Measurements from ENCODE around the gene CHCHD3. TPM values are rescaled to one million over a fixed set of nuclear protein-coding genes. Genes with fewer than 3 reads are reported as not detected.

The CHCHD3 gene
- total RNA-seq, 1 donor from 2014 or later = 67.0 TPM

GRCh38 chr7:133026210-133026859, 55.6 kb downstream of the CHCHD3 start:
- Mint-ChIP-seq H3K9me3 (peaks cover 6% of the 10 kb centered on the region), H3K36me3 (ENCODE audit: low read depth) (peaks cover 6% of the 10 kb centered on the region), H3K27me3 (ENCODE audit: low read depth) (no peaks in the 10 kb centered on the region), H3K4me1 (ENCODE audit: low read depth) (peaks cover 4% of the 10 kb centered on the region), H3K27ac (no peak overlapping the region), H3K4me3 (ENCODE audit: low read depth) (no peak overlapping the region)
- no peak for DNase-seq (ENCODE audit: low spot score)
- intact Hi-C loops (cut with micrococcal nuclease) = no loop called here

GRCh38 chr7:133025056-133025455, 56.8 kb downstream of the CHCHD3 start:
- H3K27me3 Mint-ChIP-seq (ENCODE audit: low read depth) = no peaks in the 10 kb centered on the region
- H3K27ac Mint-ChIP-seq = no peak overlapping the region
- H3K9me3 Mint-ChIP-seq = peaks cover 6% of the 10 kb centered on the region
- peaks cover 4% of the 10 kb centered on the region for H3K4me1 Mint-ChIP-seq (ENCODE audit: low read depth)
- no peak for DNase-seq (ENCODE audit: low spot score)
- peaks cover 6% of the 10 kb centered on the region for H3K36me3 Mint-ChIP-seq (ENCODE audit: low read depth)
- H3K4me3 Mint-ChIP-seq (ENCODE audit: low read depth) = no peak overlapping the region
- intact Hi-C loops (cut with micrococcal nuclease) = no loop called here

- Mint-ChIP-seq H3K27ac (no peak overlapping the region), H3K9me3 (peaks cover 6% of the 10 kb centered on the region), H3K36me3 (ENCODE audit: low read depth) (peaks cover 6% of the 10 kb centered on the region), H3K4me1 (ENCODE audit: low read depth) (peaks cover 3% of the 10 kb centered on the region), H3K4me3 (ENCODE audit: low read depth) (no peak overlapping the region), H3K27me3 (ENCODE audit: low read depth) (no peaks in the 10 kb centered on the region)
- intact Hi-C loops (cut with micrococcal nuclease) = no loop called here
- DNase-seq (ENCODE audit: low spot score) = no peak
Measured at GRCh38 chr7:133024596-133024995, 57.3 kb downstream of the CHCHD3 start.

- no peak overlapping the region for H3K4me3 Mint-ChIP-seq (ENCODE audit: low read depth)
- intact Hi-C loops (cut with micrococcal nuclease) = no loop called here
- H3K27me3 Mint-ChIP-seq (ENCODE audit: low read depth) = no peaks in the 10 kb centered on the region
- H3K4me1 Mint-ChIP-seq (ENCODE audit: low read depth) = no peaks in the 10 kb centered on the region
- DNase-seq (ENCODE audit: low spot score) = no peak
- no peak overlapping the region for H3K27ac Mint-ChIP-seq
- peaks cover 6% of the 10 kb centered on the region for H3K9me3 Mint-ChIP-seq
- H3K36me3 Mint-ChIP-seq (ENCODE audit: low read depth) = peaks cover 6% of the 10 kb centered on the region
Measured at GRCh38 chr7:133023370-133024071, 58.4 kb downstream of the CHCHD3 start.

GRCh38 chr7:133022661-133023060, 59.2 kb downstream of the CHCHD3 start:
- Mint-ChIP-seq H3K9me3 (peaks cover 6% of the 10 kb centered on the region), H3K27ac (no peak overlapping the region), H3K4me1 (ENCODE audit: low read depth) (no peaks in the 10 kb centered on the region), H3K4me3 (ENCODE audit: low read depth) (no peak overlapping the region), H3K27me3 (ENCODE audit: low read depth) (no peaks in the 10 kb centered on the region), H3K36me3 (ENCODE audit: low read depth) (peaks cover 6% of the 10 kb centered on the region)
- intact Hi-C loops (cut with micrococcal nuclease) = no loop called here
- no peak for DNase-seq (ENCODE audit: low spot score)

- Mint-ChIP-seq H3K4me1 (ENCODE audit: low read depth) (no peaks in the 10 kb centered on the region), H3K27ac (no peak overlapping the region), H3K27me3 (ENCODE audit: low read depth) (no peaks in the 10 kb centered on the region), H3K9me3 (no peaks in the 10 kb centered on the region), H3K4me3 (ENCODE audit: low read depth) (no peak overlapping the region), H3K36me3 (ENCODE audit: low read depth) (peaks cover 6% of the 10 kb centered on the region)
- intact Hi-C loops (cut with micrococcal nuclease) = no loop called here
- no peak for DNase-seq (ENCODE audit: low spot score)
Measured at GRCh38 chr7:133021196-133021595, 60.7 kb downstream of the CHCHD3 start.

- intact Hi-C loops (cut with micrococcal nuclease) = no loop called here
- peaks cover 9% of the 10 kb centered on the region for H3K36me3 Mint-ChIP-seq (ENCODE audit: low read depth)
- no peaks in the 10 kb centered on the region for H3K4me1 Mint-ChIP-seq (ENCODE audit: low read depth)
- no peaks in the 10 kb centered on the region for H3K27me3 Mint-ChIP-seq (ENCODE audit: low read depth)
- no peak overlapping the region for H3K4me3 Mint-ChIP-seq (ENCODE audit: low read depth)
- H3K9me3 Mint-ChIP-seq = no peaks in the 10 kb centered on the region
- DNase-seq (ENCODE audit: low spot score) = no peak
- no peak overlapping the region for H3K27ac Mint-ChIP-seq
Measured at GRCh38 chr7:133020496-133020895, 61.4 kb downstream of the CHCHD3 start.

GRCh38 chr7:133019590-133019989, 62.3 kb downstream of the CHCHD3 start:
- Mint-ChIP-seq H3K36me3 (ENCODE audit: low read depth) (peaks cover 9% of the 10 kb centered on the region), H3K4me3 (ENCODE audit: low read depth) (no peak overlapping the region)
- intact Hi-C loops (cut with micrococcal nuclease) = no loop called here

GRCh38 chr7:133016604-133017003, 65.3 kb downstream of the CHCHD3 start:
- intact Hi-C loops (cut with micrococcal nuclease) = no loop called here
- Mint-ChIP-seq H3K9me3 (no peaks in the 10 kb centered on the region), H3K27ac (no peak overlapping the region), H3K4me1 (ENCODE audit: low read depth) (no peaks in the 10 kb centered on the region), H3K4me3 (ENCODE audit: low read depth) (no peak overlapping the region), H3K27me3 (ENCODE audit: low read depth) (no peaks in the 10 kb centered on the region), H3K36me3 (ENCODE audit: low read depth) (peaks cover 3% of the 10 kb centered on the region)
- DNase-seq (ENCODE audit: low spot score) = no peak

More at GRCh38 chr7:133019590-133019989, 62.3 kb downstream of the CHCHD3 start:
- Mint-ChIP-seq H3K27ac (no peak overlapping the region), H3K27me3 (ENCODE audit: low read depth) (no peaks in the 10 kb centered on the region), H3K9me3 (no peaks in the 10 kb centered on the region), H3K4me1 (ENCODE audit: low read depth) (no peaks in the 10 kb centered on the region)
- no peak for DNase-seq (ENCODE audit: low spot score)

GRCh38 chr7:133015888-133016287, 66.0 kb downstream of the CHCHD3 start:
- no peaks in the 10 kb centered on the region for H3K27me3 Mint-ChIP-seq (ENCODE audit: low read depth)
- H3K9me3 Mint-ChIP-seq = no peaks in the 10 kb centered on the region
- DNase-seq (ENCODE audit: low spot score) = no peak
- no peak overlapping the region for H3K27ac Mint-ChIP-seq
- peaks cover 3% of the 10 kb centered on the region for H3K36me3 Mint-ChIP-seq (ENCODE audit: low read depth)
- no peaks in the 10 kb centered on the region for H3K4me1 Mint-ChIP-seq (ENCODE audit: low read depth)
- intact Hi-C loops (cut with micrococcal nuclease) = no loop called here
- H3K4me3 Mint-ChIP-seq (ENCODE audit: low read depth) = no peak overlapping the region

GRCh38 chr7:133011746-133012145, 70.1 kb downstream of the CHCHD3 start:
- intact Hi-C loops (cut with micrococcal nuclease) = no loop called here
- Mint-ChIP-seq H3K27ac (no peak overlapping the region), H3K4me3 (ENCODE audit: low read depth) (no peak overlapping the region), H3K9me3 (peaks cover 3% of the 10 kb centered on the region), H3K36me3 (ENCODE audit: low read depth) (peaks cover 16% of the 10 kb centered on the region), H3K4me1 (ENCODE audit: low read depth) (no peaks in the 10 kb centered on the region), H3K27me3 (ENCODE audit: low read depth) (no peaks in the 10 kb centered on the region)
- DNase-seq (ENCODE audit: low spot score) = no peak

GRCh38 chr7:133009426-133010252, 72.3 kb downstream of the CHCHD3 start:
- H3K4me1 Mint-ChIP-seq (ENCODE audit: low read depth) = no peaks in the 10 kb centered on the region
- no peak overlapping the region for H3K27ac Mint-ChIP-seq
- peaks cover 14% of the 10 kb centered on the region for H3K36me3 Mint-ChIP-seq (ENCODE audit: low read depth)
- no peak overlapping the region for H3K4me3 Mint-ChIP-seq (ENCODE audit: low read depth)
- intact Hi-C loops (cut with micrococcal nuclease) = no loop called here
- no peak for DNase-seq (ENCODE audit: low spot score)
- H3K27me3 Mint-ChIP-seq (ENCODE audit: low read depth) = no peaks in the 10 kb centered on the region
- peaks cover 3% of the 10 kb centered on the region for H3K9me3 Mint-ChIP-seq

- Mint-ChIP-seq H3K4me3 (ENCODE audit: low read depth) (no peak overlapping the region), H3K27me3 (ENCODE audit: low read depth) (no peaks in the 10 kb centered on the region), H3K36me3 (ENCODE audit: low read depth) (peaks cover 14% of the 10 kb centered on the region), H3K27ac (no peak overlapping the region), H3K4me1 (ENCODE audit: low read depth) (no peaks in the 10 kb centered on the region), H3K9me3 (peaks cover 3% of the 10 kb centered on the region)
- no peak for DNase-seq (ENCODE audit: low spot score)
- intact Hi-C loops (cut with micrococcal nuclease) = no loop called here
Measured at GRCh38 chr7:133007961-133008360, 73.9 kb downstream of the CHCHD3 start.
